Endothelial cell of umbilical vein (primary cell): ENCODE data around the gene EIF4E3. TPM values are rescaled to one million over a fixed set of nuclear protein-coding genes. Genes with fewer than 3 reads are reported as not detected.

Source experiments
- BruUV-seq: library from RNA; stranded (reverse); fragments of 400-500 nt; replicated peaks from 2 replicates; lab custom pipeline; 2021; lab: Mats Ljungman, UMichigan
- CTCF ChIA-PET: fragments of 300-600, 350-600 bp; sonication (Branson Sonifier 250); formaldehyde crosslinking; loops from one replicate; lab custom pipeline; 2021; ENCODE audit warnings: antibody characterized with exemption, inconsistent platforms; lab: Charles Lee
- POLR2A ChIA-PET: fragments of 300-600, 350-600 bp; sonication (Branson Sonifier 250); formaldehyde crosslinking; loops from one replicate; lab custom pipeline; 2021; ENCODE audit warnings: antibody characterized with exemption, inconsistent platforms; lab: Charles Lee
- DNase-seq: peaks from one replicate; pipeline ENCODE4 v3.0.0-alpha.2; 2011; ENCODE audit warnings: low read depth, low spot score
- FAIRE-seq: peaks from 2 replicates; lab custom pipeline; 2011; peaks lifted over from hg19 to GRCh38; lab: Jason Lieb, UNC
- H2AFZ ChIP-seq: 2 replicates; pipeline ENCODE4 v1.6.0; 2012; ENCODE audit warnings: low read depth, low read length, control low read depth, inconsistent platforms
- H3K27ac ChIP-seq: 2 replicates; pipeline ENCODE4 v1.5.1; 2011; ENCODE audit warnings: low read depth, mild to moderate bottlenecking, control low read depth, low read length, moderate library complexity; ENCODE audit not compliant: insufficient read depth
- H3K27me3 ChIP-seq, 2 experiments: 2 replicates each; pipeline versions ENCODE4 v1.6.0 to v1.6.1; 2011; ENCODE audit warnings: low read length in 2 of 2, mixed read lengths in 1 of 2; ENCODE audit not compliant: control insufficient read depth in 2 of 2, insufficient read depth in 2 of 2
- H3K36me3 ChIP-seq, 2 experiments: 2 replicates in 1 of 2; 3 replicates in 1 of 2; pipeline ENCODE4 v1.5.1; 2011; ENCODE audit warnings: low read length in 2 of 2, mild to moderate bottlenecking in 1 of 2, moderate library complexity in 1 of 2; ENCODE audit not compliant: control insufficient read depth in 2 of 2, insufficient read depth in 2 of 2; ENCODE audit errors: extremely low read depth in 1 of 2
- H3K4me1 ChIP-seq: 3 replicates; pipeline ENCODE4 v1.5.1; 2011; ENCODE audit warnings: mild to moderate bottlenecking, low read length; ENCODE audit not compliant: control insufficient read depth, insufficient read depth; ENCODE audit errors: extremely low read depth
- H3K4me2 ChIP-seq: 2 replicates; pipeline ENCODE4 v1.6.1; 2011; ENCODE audit warnings: low read length, control low read depth, mixed read lengths; ENCODE audit not compliant: insufficient read depth
- H3K4me3 ChIP-seq, 3 experiments: fragments of 200-600 bp in 1 of 3; sonication (generic), shearing (Covaris generic) in 1 of 3; replicated peaks in 1 of 3; 2 replicates each; pipeline ENCODE4 v1.5.1; 2011 to 2016; ENCODE audit warnings: control low read depth in 3 of 3, low read length in 3 of 3, mild to moderate bottlenecking in 2 of 3, inconsistent platforms in 1 of 3, low read depth in 1 of 3, moderate library complexity in 1 of 3; ENCODE audit not compliant: insufficient read depth in 1 of 3
- H3K79me2 ChIP-seq: 2 replicates; pipeline ENCODE4 v1.6.0; 2012; ENCODE audit warnings: low read length, inconsistent platforms; ENCODE audit not compliant: control insufficient read depth, insufficient read depth
- H3K9ac ChIP-seq: replicated peaks from 2 replicates; pipeline ENCODE3; 2011; ENCODE audit warnings: low read length, control low read depth; ENCODE audit not compliant: insufficient read depth; ENCODE audit errors: extremely low read depth
- H3K9me1 ChIP-seq: replicated peaks from 3 replicates; pipeline ENCODE4 v1.6.0; 2011; ENCODE audit warnings: mild to moderate bottlenecking, low read length; ENCODE audit not compliant: control insufficient read depth, insufficient read depth; ENCODE audit errors: extremely low read depth
- H3K9me3 ChIP-seq: replicated peaks from 2 replicates; pipeline ENCODE4 v1.5.1; 2012; ENCODE audit warnings: low read length, inconsistent platforms; ENCODE audit not compliant: control insufficient read depth, insufficient read depth
- H4K20me1 ChIP-seq: replicated peaks from 2 replicates; pipeline ENCODE3; 2011; ENCODE audit warnings: mild to moderate bottlenecking, low read length; ENCODE audit not compliant: control insufficient read depth, insufficient read depth; ENCODE audit errors: extremely low read depth
- EZH2 ChIP-seq: IDR thresholded peaks from 2 replicates; pipeline ENCODE4 v1.6.1; 2012; ENCODE audit warnings: borderline replicate concordance, low read depth, mild to moderate bottlenecking, moderate library complexity, low read length, inconsistent platforms; ENCODE audit not compliant: severe bottlenecking
- FOS ChIP-seq: IDR thresholded peaks from 2 replicates; pipeline ENCODE4 v1.6.1; 2011; ENCODE audit warnings: mild to moderate bottlenecking, low read length, moderate library complexity, borderline replicate concordance; ENCODE audit not compliant: insufficient read depth
- GATA2 ChIP-seq: IDR thresholded peaks from 2 replicates; pipeline ENCODE4 v1.7.0; 2011; ENCODE audit warnings: low read depth, mild to moderate bottlenecking, moderate library complexity, mixed read lengths, low read length; ENCODE audit not compliant: insufficient read length, insufficient read depth
- JUN ChIP-seq: IDR thresholded peaks from 2 replicates; pipeline ENCODE4 v1.6.1; 2011; ENCODE audit warnings: borderline replicate concordance, low read depth; ENCODE audit not compliant: insufficient read length, insufficient read depth
- MYC ChIP-seq: IDR thresholded peaks from one replicate; pipeline ENCODE4 v1.6.1; 2011; ENCODE audit warnings: mild to moderate bottlenecking, low read depth, low read length
- POLR2A ChIP-seq: IDR thresholded peaks from 2 replicates; pipeline ENCODE4 v1.6.1; 2012; ENCODE audit warnings: low read depth, mild to moderate bottlenecking, control low read depth, low read length
- POLR2AphosphoS5 ChIP-seq: IDR thresholded peaks from 2 replicates; pipeline ENCODE4 v1.6.1; 2012; ENCODE audit warnings: low read depth, mild to moderate bottlenecking, control low read depth, low read length, moderate library complexity; ENCODE audit not compliant: insufficient read depth
- dilution Hi-C: fragments of 300-500 bp; cut with MboI; formaldehyde crosslinking; loops from one replicate; pipeline ENCODE4 v1.15.0; 2019; ENCODE audit warnings: low sequenced_read_pairs; ENCODE audit not compliant: extremely low pct_ligation_motif_present
- intact Hi-C: fragments of 100-400 bp; cut with micrococcal nuclease; formaldehyde crosslinking; loops from one replicate; pipeline ENCODE4 v1.10.0; 2022
- polyA plus RNA-seq, 4 experiments: library from polyadenylated mRNA; depleted of rRNA in 3 of 4; stranded (reverse) in 3 of 4; unstranded in 1 of 4; fragments of >200 nt; gene quantifications; 2 replicates each; pipeline versions ENCODE4 v1.2.1 to v1.2.3, GENCODE V29; 2011 to 2012; ENCODE audit warnings: missing spikeins in 1 of 4
- total RNA-seq: library from RNA; stranded (reverse); gene quantifications from 2 replicates; pipeline ENCODE4 v1.2.3, GENCODE V29; 2021
- TF ChIP-seq, protein P1 (sequence below), 2 donors: IDR thresholded peaks; 1 replicate in 1 of 2; 2 replicates in 1 of 2; pipeline ENCODE4 v1.5.1; 2011; ENCODE audit warnings: low read length in 2 of 2, mild to moderate bottlenecking in 2 of 2, moderate library complexity in 2 of 2, control low read depth in 1 of 2, inconsistent platforms in 1 of 2, low read depth in 1 of 2; ENCODE audit not compliant: insufficient read depth in 1 of 2; ENCODE audit errors: extremely low read depth in 1 of 2
- TF ChIP-seq, protein P2 (sequence below): IDR thresholded peaks from 2 replicates; pipeline ENCODE4 v1.6.1; 2011; ENCODE audit not compliant: insufficient read depth, insufficient read length

Gene EIF4E3
- total and polyA plus RNA-seq, 2 donors (not counting 3 experiments of a cell fraction or from before 2014, with no cell fraction given) = 1.3 to 4.9 TPM

DNA sequence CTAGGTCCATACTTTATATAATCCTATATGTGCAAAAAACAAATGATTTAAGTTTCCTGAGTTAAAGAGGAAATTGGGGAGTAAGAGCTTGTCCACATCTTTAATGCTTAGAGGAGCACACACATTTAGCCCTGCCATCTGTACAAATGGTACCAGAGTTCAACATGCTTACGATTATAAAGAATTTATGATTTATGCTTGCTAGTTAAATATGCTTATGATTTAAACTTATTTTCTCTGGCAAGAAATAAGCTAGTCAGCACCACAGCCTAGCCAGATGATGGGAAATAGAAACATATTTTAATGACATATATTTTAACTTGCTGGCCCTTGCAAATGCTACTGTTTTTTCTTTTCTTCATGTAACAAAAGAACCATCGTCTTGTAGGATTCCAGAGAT lies 48.3 kb downstream of the EIF4E3 start:
- dilution Hi-C loops = no loop called here
- no peak overlapping the region for H3K9ac ChIP-seq
- no peaks in the 10 kb centered on the region for H3K9me3 ChIP-seq
- no peaks in the 10 kb centered on the region for H4K20me1 ChIP-seq
- H3K4me3 ChIP-seq = no peak overlapping the region
- no peaks in the 10 kb centered on the region for H3K4me1 ChIP-seq
- H2AFZ ChIP-seq = no peak overlapping the region
- TF ChIP-seq POLR2A (no peak), POLR2AphosphoS5 (no peak), MYC (no peak), GATA2 (no peak), JUN (no peak), EZH2 (no peak), FOS (no peak)
- TF ChIP-seq, protein P1, sequence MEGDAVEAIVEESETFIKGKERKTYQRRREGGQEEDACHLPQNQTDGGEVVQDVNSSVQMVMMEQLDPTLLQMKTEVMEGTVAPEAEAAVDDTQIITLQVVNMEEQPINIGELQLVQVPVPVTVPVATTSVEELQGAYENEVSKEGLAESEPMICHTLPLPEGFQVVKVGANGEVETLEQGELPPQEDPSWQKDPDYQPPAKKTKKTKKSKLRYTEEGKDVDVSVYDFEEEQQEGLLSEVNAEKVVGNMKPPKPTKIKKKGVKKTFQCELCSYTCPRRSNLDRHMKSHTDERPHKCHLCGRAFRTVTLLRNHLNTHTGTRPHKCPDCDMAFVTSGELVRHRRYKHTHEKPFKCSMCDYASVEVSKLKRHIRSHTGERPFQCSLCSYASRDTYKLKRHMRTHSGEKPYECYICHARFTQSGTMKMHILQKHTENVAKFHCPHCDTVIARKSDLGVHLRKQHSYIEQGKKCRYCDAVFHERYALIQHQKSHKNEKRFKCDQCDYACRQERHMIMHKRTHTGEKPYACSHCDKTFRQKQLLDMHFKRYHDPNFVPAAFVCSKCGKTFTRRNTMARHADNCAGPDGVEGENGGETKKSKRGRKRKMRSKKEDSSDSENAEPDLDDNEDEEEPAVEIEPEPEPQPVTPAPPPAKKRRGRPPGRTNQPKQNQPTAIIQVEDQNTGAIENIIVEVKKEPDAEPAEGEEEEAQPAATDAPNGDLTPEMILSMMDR (IDR thresholded peaks at IDR 0.05; ENCODE audit: extremely low read depth in 1 of 2, insufficient read depth in 1 of 2, low read depth in 1 of 2, low read length in 2 of 2) = no peak
- TF ChIP-seq, protein P2, sequence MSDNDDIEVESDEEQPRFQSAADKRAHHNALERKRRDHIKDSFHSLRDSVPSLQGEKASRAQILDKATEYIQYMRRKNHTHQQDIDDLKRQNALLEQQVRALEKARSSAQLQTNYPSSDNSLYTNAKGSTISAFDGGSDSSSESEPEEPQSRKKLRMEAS = no peak
- ChIA-PET POLR2A (no interaction called here), CTCF (no interaction called here)
- no TSS peak for BruUV-seq
- FAIRE-seq (no peak), DNase-seq (no peak)
- no peak overlapping the region for H3K4me2 ChIP-seq
- H3K36me3 ChIP-seq = no peaks in the 10 kb centered on the region
- H3K79me2 ChIP-seq = no peaks in the 10 kb centered on the region
- H3K9me1 ChIP-seq = no peaks in the 10 kb centered on the region
- intact Hi-C loops = no loop called here
- no peak overlapping the region for H3K27ac ChIP-seq
- H3K27me3 ChIP-seq = no peaks in the 10 kb centered on the region
